Panc1 (cell line): ENCODE results near the gene GIMAP5. TPM values are rescaled to one million over a fixed set of nuclear protein-coding genes. Genes with fewer than 3 reads are reported as not detected.

Source experiments
- ATAC-seq: fragments of 200-7000 bp; cut with Tn5 transposase; 2 replicates; pipeline ENCODE4 v1.9.1; 2020; ENCODE audit warnings: mild to moderate bottlenecking, moderate library complexity
- BruUV-seq: library from RNA; stranded (reverse); fragments of 400-500 nt; replicated peaks from 2 replicates; lab custom pipeline; 2021; lab: Mats Ljungman, UMichigan
- CTCF ChIA-PET: fragments of 300-600 bp; sonication (Branson Sonifier 250); formaldehyde crosslinking; loops from one replicate; lab custom pipeline; 2022; ENCODE audit warnings: antibody characterized with exemption; lab: Charles Lee
- POLR2A ChIA-PET: fragments of 300-600 bp; sonication (Branson Sonifier 250); formaldehyde crosslinking; loops from one replicate; lab custom pipeline; 2022; ENCODE audit warnings: antibody characterized with exemption; lab: Charles Lee
- DNase-seq: peaks from one replicate; pipeline ENCODE4 v3.0.0-alpha.2; 2010; ENCODE audit warnings: low read depth, low spot score
- H3K27ac ChIP-seq: 2 replicates; pipeline ENCODE4 v1.5.1; 2011; ENCODE audit warnings: mild to moderate bottlenecking, low read length, inconsistent platforms
- H3K27me3 ChIP-seq: fragments of 200-500 bp; sonication (Bioruptor generic); 2 replicates; pipeline ENCODE4 v1.6.0; 2014; ENCODE audit warnings: low read length, inconsistent platforms; ENCODE audit not compliant: control insufficient read depth, insufficient read depth
- H3K36me3 ChIP-seq: fragments of 200-500 bp; sonication (Bioruptor generic); 2 replicates; pipeline ENCODE4 v1.5.1; 2014; ENCODE audit warnings: inconsistent platforms, mild to moderate bottlenecking, low read length, moderate library complexity; ENCODE audit not compliant: control insufficient read depth, insufficient read depth
- H3K4me1 ChIP-seq: 2 replicates; pipeline ENCODE4 v1.5.1; 2011; ENCODE audit warnings: inconsistent platforms, mild to moderate bottlenecking, low read length, moderate library complexity; ENCODE audit not compliant: control insufficient read depth, insufficient read depth
- H3K4me3 ChIP-seq, 2 experiments: 2 replicates each; pipeline ENCODE4 v1.5.1; 2011 to 2012; ENCODE audit warnings: low read depth in 2 of 2, low read length in 2 of 2, mild to moderate bottlenecking in 2 of 2, inconsistent platforms in 1 of 2, moderate library complexity in 1 of 2
- H3K9me3 ChIP-seq: fragments of 200-500 bp; sonication (Bioruptor generic); 2 replicates; pipeline ENCODE4 v1.5.1; 2014; ENCODE audit warnings: low read depth, mild to moderate bottlenecking, inconsistent platforms, low read length, moderate library complexity; ENCODE audit not compliant: control insufficient read depth, insufficient read depth
- POLR2AphosphoS5 ChIP-seq: IDR thresholded peaks from 2 replicates; pipeline ENCODE4 v1.6.1; 2012; ENCODE audit warnings: mild to moderate bottlenecking, low read depth, low read length, moderate library complexity
- REST ChIP-seq, 2 experiments: IDR thresholded peaks; 2 replicates each; pipeline ENCODE4 v1.6.1; 2011 to 2012; ENCODE audit warnings: low read depth in 2 of 2, control low read depth in 1 of 2, low read length in 1 of 2, mild to moderate bottlenecking in 1 of 2, moderate library complexity in 1 of 2; ENCODE audit not compliant: insufficient read depth in 1 of 2
- SIN3A ChIP-seq: IDR thresholded peaks from 2 replicates; pipeline ENCODE4 v1.6.1; 2012; ENCODE audit warnings: low read depth, mild to moderate bottlenecking, low read length, moderate library complexity, borderline replicate concordance; ENCODE audit not compliant: insufficient read depth
- TCF7L2 ChIP-seq: IDR thresholded peaks from 2 replicates; pipeline ENCODE4 v1.6.1; 2011; ENCODE audit warnings: mild to moderate bottlenecking, low read depth, low read length, inconsistent platforms
- in situ Hi-C: cut with HindIII; loops from 2 replicates; pipeline ENCODE4 v1.10.0; 2016; ENCODE audit warnings: low sequenced_read_pairs, low pct_unique_long_range_greater_than_20kb
- intact Hi-C: fragments of 100-400 bp; cut with micrococcal nuclease; formaldehyde crosslinking; loops from one replicate; pipeline ENCODE4 v1.10.0; 2022; ENCODE audit not compliant: unreplicated experiment
- total RNA-seq: library from RNA; stranded (reverse); gene quantifications from one replicate; pipeline ENCODE4 v1.2.1, GENCODE V29; 2021; ENCODE audit not compliant: unreplicated experiment
- TF ChIP-seq, protein P1 (sequence below): fragments of 450-650 bp; IDR thresholded peaks from 2 replicates; pipeline ENCODE4 v1.5.1; 2017; ENCODE audit warnings: mild to moderate bottlenecking

The GIMAP5 gene
- total RNA-seq, 1 experiment from 2014 or later, result 0.51 TPM

GRCh38 chr7:150753239-150753638 is 16.0 kb downstream of the GIMAP5 start:
- CTCF ChIA-PET, result no interaction called here
- POLR2A ChIA-PET, result no interaction called here
- Histone ChIP-seq H3K27ac (no peak overlapping the region), H3K4me1 (no peaks in the 10 kb centered on the region), H3K4me3 (no peak overlapping the region), H3K27me3 (peaks cover 9% of the 10 kb centered on the region), H3K9me3 (no peaks in the 10 kb centered on the region), H3K36me3 (no peaks in the 10 kb centered on the region)
- in situ Hi-C loops, result no loop called here
- ATAC-seq (no peak), DNase-seq (no peak)
- no peak for TF ChIP-seq TCF7L2
- TF ChIP-seq SIN3A, result no peak
- no peak for TF ChIP-seq POLR2AphosphoS5
- TF ChIP-seq, protein P1, sequence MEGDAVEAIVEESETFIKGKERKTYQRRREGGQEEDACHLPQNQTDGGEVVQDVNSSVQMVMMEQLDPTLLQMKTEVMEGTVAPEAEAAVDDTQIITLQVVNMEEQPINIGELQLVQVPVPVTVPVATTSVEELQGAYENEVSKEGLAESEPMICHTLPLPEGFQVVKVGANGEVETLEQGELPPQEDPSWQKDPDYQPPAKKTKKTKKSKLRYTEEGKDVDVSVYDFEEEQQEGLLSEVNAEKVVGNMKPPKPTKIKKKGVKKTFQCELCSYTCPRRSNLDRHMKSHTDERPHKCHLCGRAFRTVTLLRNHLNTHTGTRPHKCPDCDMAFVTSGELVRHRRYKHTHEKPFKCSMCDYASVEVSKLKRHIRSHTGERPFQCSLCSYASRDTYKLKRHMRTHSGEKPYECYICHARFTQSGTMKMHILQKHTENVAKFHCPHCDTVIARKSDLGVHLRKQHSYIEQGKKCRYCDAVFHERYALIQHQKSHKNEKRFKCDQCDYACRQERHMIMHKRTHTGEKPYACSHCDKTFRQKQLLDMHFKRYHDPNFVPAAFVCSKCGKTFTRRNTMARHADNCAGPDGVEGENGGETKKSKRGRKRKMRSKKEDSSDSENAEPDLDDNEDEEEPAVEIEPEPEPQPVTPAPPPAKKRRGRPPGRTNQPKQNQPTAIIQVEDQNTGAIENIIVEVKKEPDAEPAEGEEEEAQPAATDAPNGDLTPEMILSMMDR, result no peak
- TF ChIP-seq REST (IDR thresholded peaks at IDR 0.05; ENCODE audit: insufficient read depth in 1 of 2, low read depth in 2 of 2, low read length in 1 of 2), result no peak
- intact Hi-C loops, result loop anchor here (10.0 kb wide), 1 partner anchor 468 kb away; no protein-coding TSS in a partner anchor
- BruUV-seq, result no TSS peak

- intact Hi-C loops (loop anchor here (10.0 kb wide), 1 partner anchor 469 kb away; no protein-coding TSS in a partner anchor), in situ Hi-C loops (no loop called here)
- ChIA-PET POLR2A (no interaction called here), CTCF (interaction anchor here (0.6 kb wide), 1 partner anchor 458 kb away, joined by 4 read pairs; no protein-coding TSS in a partner anchor)
- Histone ChIP-seq H3K9me3 (no peaks in the 10 kb centered on the region), H3K4me1 (no peaks in the 10 kb centered on the region), H3K27me3 (peaks cover 9% of the 10 kb centered on the region), H3K27ac (no peak overlapping the region), H3K36me3 (no peaks in the 10 kb centered on the region), H3K4me3 (no peak overlapping the region)
- no peak for ATAC-seq
- no peak for TF ChIP-seq SIN3A
- no peak for TF ChIP-seq POLR2AphosphoS5
- TF ChIP-seq TCF7L2, result no peak
- no peak for TF ChIP-seq REST (IDR thresholded peaks at IDR 0.05; ENCODE audit: insufficient read depth in 1 of 2, low read depth in 2 of 2, low read length in 1 of 2)
- TF ChIP-seq, protein P1, result peak; percentile 30; the same call in 1 of the 2 replicates
- BruUV-seq, result no TSS peak
- no peak for DNase-seq
These were observed 16.8 kb downstream of the GIMAP5 start for GRCh38 chr7:150753826-150754603.
